Motor neuron (in vitro differentiated cells): ENCODE data around the gene KLF6. TPM values are rescaled to one million over a fixed set of nuclear protein-coding genes. Genes with fewer than 3 reads are reported as not detected.

ENCODE experiments used
- ATAC-seq, 8 experiments: fragments of 200-7000 bp; cut with Tn5 transposase; replicated peaks in 6 of 8; 2 replicates each; pipeline ENCODE4 v1.8.0; 2021; ENCODE audit warnings: mild to moderate bottlenecking in 8 of 8, moderate library complexity in 8 of 8
- H3K27ac ChIP-seq, 2 donors: fragments of 250-450 bp; sonication (Bioruptor Pico); 2 replicates each; pipeline ENCODE4 v1.9.0; 2021; ENCODE audit warnings: antibody characterized with exemption in 2 of 2, mild to moderate bottlenecking in 2 of 2, moderate library complexity in 1 of 2
- H3K4me1 ChIP-seq, 2 donors: fragments of 250-450 bp; sonication (Bioruptor Pico); replicated peaks in 1 of 2; 2 replicates each; pipeline ENCODE4 v1.6.1; 2021; ENCODE audit warnings: antibody characterized with exemption in 2 of 2, mild to moderate bottlenecking in 2 of 2, moderate library complexity in 1 of 2
- H3K4me3 ChIP-seq, 5 donors: fragments of 250-450 bp; sonication (Bioruptor Pico); 2 replicates each; pipeline ENCODE4 v1.9.0; 2021; ENCODE audit warnings: antibody characterized with exemption in 5 of 5, mild to moderate bottlenecking in 5 of 5, moderate library complexity in 4 of 5
- WGBS, 10 experiments: fragments of 450-650 bp; shearing (Covaris generic); methylation state at CpG; one replicate each; pipeline ENCODE4 v1.0.0; 2022; 5-methylcytosine and 5-hydroxymethylcytosine counted together
- in situ Hi-C, 9 experiments: fragments of 400-800 bp; cut with MboI; loops; one replicate each; pipeline ENCODE4 v1.15.0; 2021; ENCODE audit warnings: low sequenced_read_pairs in 9 of 9, low pct_unique_long_range_greater_than_20kb in 2 of 9; ENCODE audit not compliant: unreplicated experiment in 9 of 9
- total RNA-seq, 8 experiments: library from RNA; unstranded; fragments of 300-600 nt; gene quantifications; 2 replicates each; pipeline versions ENCODE4 v1.2.3 to v1.2.4, GENCODE V29; 2022

The KLF6 gene
- total RNA-seq = 10 to 100 TPM in 7 of 8 experiments, 1 to 10 TPM in 1; 7.9 to 30.7 (median 23.7) TPM

DNA sequence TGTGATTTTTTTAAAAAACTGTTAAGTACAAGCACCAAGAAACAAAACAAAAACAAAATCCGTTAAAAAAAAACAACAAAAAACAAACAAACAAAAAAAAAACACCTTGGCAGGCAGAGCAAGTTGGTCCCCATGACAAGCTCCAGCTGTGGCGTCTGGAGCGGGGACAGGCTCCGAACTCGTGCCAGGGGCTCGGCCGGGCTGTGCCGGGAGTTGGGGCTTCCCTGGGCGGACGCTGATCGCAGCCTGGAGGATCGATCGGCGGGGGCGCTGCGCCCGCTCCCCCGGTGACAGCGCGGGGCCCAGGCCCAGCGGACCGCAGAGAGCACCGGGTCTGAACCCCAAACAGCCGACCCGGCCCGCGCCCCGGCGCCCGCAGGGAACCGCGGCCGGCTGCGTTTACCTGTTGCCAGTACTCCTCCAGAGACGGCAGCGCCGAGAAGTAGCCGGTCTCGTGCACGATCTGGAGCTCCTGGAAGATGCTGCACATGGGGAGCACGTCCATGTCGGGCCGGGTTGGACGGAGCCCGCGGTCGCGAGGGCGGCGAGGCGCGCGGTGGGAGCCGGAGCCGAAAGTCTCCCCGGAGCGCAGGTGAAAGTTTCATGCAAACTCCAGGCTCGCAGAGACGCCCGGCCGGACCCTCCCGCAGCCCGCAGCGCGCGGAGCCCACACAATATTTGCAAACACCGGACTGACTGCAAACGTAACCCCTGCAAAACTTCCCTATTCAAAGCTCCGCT, at the start of gene KLF6:
Gene KLF6 (minus strand): TSS at position 700 of the 741 bp plus-strand sequence. CDS start 195 bp downstream, at position 505.
- ATAC-seq = peak in 2 of 8 experiments; percentile 4 to 12
- H3K4me1 ChIP-seq = peaks cover 33 to 36% of the 10 kb centered on the region in 2 donors
- in situ Hi-C loops = loop anchor here in 1 of 9 experiments (25.0 kb wide), 1 partner anchor 547 kb away; no protein-coding TSS in a partner anchor
- peak within 1 kb of the TSS; percentile 99 for H3K27ac ChIP-seq
- peak within 1 kb of the TSS; percentile 70 to 90 (median 84) for H3K4me3 ChIP-seq
- WGBS, 10 experiments = 0 to 20% (median 0%) methylated on average over 1 to 10 of the region's 69 CpGs

DNA sequence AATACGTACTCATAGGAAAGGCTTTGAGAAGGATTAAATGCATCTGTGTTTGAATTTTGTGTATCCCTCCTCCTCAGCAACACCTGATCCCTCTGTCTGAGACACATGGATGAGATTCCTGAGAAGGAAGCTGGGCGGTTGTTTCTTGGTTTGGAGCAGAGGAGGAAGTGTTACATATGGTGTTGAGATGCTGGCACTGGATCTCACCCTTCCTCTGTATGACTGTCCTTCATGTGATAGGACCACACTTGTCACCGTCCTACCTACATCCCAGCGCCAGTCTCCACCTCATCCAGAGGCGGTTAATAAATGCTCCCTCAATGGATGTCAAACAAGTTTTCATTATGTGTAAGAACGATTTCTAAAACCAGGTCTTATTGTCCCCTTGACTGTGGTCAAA, 49.4 kb upstream of the KLF6 start:
- Histone ChIP-seq H3K4me3 (no peak overlapping the region), H3K4me1 (peaks cover 0 to 8% of the 10 kb centered on the region in 2 donors), H3K27ac (no peak overlapping the region)
- no peak for ATAC-seq
- WGBS, 10 experiments = 84 to 100% (median 94%) methylated on average over 2 to 6 of the region's 6 CpGs; no CpG with 5 or more reads in 1 of the 10 experiments
- in situ Hi-C loops = no loop called here

DNA sequence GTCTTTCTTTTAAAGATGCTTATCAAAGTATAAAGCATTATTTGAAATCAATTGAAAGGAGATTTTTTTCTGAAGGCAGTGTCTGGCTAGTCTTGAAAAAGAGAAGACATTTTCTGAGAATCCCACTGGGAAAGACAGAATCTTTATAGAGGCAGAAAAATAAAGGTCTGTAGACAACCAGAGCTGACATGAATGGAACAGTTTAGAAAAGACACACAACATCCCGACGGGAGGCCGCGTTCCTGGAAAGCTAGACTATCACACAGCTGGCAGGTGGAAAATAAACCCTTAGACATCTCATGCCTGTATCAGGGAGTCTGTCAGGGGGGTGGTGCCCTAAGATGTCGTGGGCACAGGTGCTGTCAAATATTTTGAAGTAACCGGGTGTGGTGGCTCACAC, 48.0 kb upstream of the KLF6 start:
- 43 to 100% (median 91%) methylated on average over 1 to 6 of the region's 6 CpGs; no CpG with 5 or more reads in 2 of the 10 experiments for WGBS, 10 experiments
- ATAC-seq = no peak
- peaks cover 0 to 6% of the 10 kb centered on the region in 2 donors for H3K4me1 ChIP-seq
- H3K27ac ChIP-seq = no peak overlapping the region
- no peak overlapping the region for H3K4me3 ChIP-seq
- in situ Hi-C loops = no loop called here

DNA sequence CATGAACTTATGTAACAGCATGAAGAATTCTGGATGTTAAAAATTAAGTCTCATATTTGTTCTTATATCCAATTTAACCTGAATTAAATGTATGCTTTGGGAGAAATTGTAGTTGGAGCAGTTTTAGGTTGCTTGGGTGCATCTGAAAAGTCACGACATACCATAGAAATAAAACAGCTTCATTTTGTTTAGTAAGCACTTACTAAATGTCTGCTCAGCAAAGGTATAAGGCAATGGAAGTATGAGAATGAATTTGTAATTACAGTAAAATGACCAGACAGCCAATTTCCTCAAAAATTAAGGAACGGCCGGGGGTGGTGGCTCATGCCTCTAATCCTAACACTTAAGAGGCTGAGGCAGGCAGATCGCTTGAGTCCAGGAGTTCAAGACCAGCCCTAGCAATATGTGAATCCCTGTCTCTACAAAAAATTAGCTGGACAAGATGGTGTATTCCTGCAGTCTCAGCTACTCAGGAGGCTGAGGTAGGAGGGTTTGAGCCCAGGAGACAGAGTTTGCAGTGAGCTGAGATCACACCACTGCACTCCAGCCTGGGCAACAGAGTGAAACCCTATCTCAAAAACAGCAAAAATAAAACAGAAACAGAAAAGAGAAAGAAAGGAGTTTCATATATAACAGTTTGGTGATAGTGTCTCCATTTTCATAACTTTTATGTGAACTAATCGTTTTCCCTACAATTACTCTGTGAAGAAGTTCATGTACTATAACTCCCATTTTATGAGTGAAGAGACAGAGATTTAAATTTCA, 47.2 kb upstream of the KLF6 start:
- Histone ChIP-seq H3K4me1 (peaks cover 4% of the 10 kb centered on the region in 2 donors), H3K4me3 (no peak overlapping the region), H3K27ac (no peak overlapping the region)
- 73 to 100% (median 88%) methylated on average over 1 to 5 of the region's 5 CpGs for WGBS, 10 experiments
- ATAC-seq = no peak
- in situ Hi-C loops = no loop called here

DNA sequence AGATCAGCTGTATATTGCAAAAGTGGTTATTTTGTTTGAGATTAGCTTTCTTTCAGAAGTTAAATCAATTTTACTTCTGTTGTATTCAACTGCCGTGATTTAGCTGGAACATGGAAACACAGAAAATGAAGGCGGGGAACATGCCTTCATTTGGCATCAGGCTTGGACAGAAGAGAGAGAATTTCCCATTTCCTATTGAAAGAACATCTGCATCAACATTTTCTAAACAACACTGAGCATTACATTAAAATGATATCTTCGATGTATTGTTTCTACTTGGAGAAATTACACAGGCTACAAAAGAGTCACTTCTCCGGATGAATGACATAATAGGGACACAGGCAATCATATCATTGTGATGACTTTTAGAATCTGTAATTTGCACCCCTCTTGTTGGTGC, 46.6 kb upstream of the KLF6 start:
- Histone ChIP-seq H3K4me1 (peaks cover 4 to 6% of the 10 kb centered on the region in 2 donors), H3K4me3 (no peak overlapping the region), H3K27ac (no peak overlapping the region)
- no peak for ATAC-seq
- 4 to 93% (median 81%) methylated on average over 2 to 4 of the region's 4 CpGs; no CpG with 5 or more reads in 1 of the 10 experiments for WGBS, 10 experiments
- in situ Hi-C loops = no loop called here

DNA sequence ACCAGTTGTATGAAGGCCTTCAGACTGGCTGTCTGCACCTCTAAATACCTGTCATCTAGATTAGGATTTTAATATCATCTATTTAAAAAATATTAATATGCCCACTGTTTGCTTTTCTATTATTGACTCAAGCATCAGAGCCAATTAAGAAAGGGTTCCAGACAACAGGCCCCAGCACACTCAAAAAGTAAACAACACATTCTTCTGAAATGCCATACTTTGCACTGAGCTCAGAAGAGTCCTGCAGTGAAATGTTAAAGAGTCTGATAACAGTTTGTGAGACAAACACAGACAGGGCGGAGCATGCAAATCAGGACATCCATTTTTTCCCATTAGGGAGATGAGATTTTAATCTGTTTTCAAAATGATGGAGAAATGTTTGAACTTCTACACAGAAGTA, 45.9 kb upstream of the KLF6 start:
- Histone ChIP-seq H3K27ac (no peak overlapping the region), H3K4me1 (peaks cover 6 to 7% of the 10 kb centered on the region in 2 donors), H3K4me3 (no peak overlapping the region)
- WGBS, 10 experiments = 58 to 100% (median 92%) methylated on average over 1 of the region's 1 CpG; no CpG with 5 or more reads in 5 of the 10 experiments
- peak in 3 of 8 experiments; percentile 27 to 81 (median 40) for ATAC-seq
- in situ Hi-C loops = no loop called here

DNA sequence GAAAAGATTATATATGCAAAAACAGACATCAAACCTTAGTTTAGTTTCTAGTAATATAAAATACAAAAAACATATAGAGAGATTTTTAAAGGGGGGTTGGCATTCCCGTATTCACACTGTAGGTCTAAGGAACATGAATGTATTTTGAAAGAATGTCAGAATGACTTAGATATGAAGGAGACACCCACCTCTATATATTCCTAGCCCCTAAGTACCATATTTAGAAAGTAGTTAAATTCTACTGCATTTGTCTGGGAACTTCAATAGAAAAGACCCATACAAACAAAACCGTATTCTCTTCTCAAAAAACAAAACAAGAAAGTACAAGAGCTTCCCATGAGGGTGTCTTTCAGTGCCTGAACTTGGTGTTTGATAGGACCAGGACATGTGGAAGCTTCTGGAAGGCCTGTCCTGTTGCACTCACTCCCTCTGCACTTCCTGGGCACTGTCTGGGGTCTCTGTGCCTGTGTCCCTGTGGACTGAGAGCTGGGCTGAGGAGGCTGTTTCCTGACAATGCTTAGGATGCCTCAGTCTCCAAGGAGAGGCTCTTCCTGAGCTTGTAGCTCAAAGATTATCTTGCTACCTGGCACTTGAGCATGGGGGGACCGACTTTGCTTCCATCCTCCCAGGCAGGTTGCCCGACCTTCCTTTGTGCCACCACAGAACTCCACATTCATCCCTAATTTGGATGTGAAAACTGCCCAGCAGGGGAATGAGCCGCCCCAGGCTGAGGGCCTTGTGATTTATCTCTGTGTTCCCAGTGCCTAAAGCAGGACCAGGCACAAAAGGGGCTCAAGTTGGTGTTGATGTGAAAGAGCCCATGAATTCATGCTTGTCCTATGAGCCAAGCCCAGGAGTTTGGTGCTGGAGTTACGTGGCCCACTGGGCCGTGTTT, 44.4 kb upstream of the KLF6 start:
- peaks cover 6 to 7% of the 10 kb centered on the region in 2 donors for H3K4me1 ChIP-seq
- in situ Hi-C loops = no loop called here
- no peak for ATAC-seq
- no peak overlapping the region for H3K27ac ChIP-seq
- WGBS, 10 experiments = 15 to 89% (median 50%) methylated on average over 1 to 6 of the region's 7 CpGs; no CpG with 5 or more reads in 1 of the 10 experiments
- no peak overlapping the region for H3K4me3 ChIP-seq

DNA sequence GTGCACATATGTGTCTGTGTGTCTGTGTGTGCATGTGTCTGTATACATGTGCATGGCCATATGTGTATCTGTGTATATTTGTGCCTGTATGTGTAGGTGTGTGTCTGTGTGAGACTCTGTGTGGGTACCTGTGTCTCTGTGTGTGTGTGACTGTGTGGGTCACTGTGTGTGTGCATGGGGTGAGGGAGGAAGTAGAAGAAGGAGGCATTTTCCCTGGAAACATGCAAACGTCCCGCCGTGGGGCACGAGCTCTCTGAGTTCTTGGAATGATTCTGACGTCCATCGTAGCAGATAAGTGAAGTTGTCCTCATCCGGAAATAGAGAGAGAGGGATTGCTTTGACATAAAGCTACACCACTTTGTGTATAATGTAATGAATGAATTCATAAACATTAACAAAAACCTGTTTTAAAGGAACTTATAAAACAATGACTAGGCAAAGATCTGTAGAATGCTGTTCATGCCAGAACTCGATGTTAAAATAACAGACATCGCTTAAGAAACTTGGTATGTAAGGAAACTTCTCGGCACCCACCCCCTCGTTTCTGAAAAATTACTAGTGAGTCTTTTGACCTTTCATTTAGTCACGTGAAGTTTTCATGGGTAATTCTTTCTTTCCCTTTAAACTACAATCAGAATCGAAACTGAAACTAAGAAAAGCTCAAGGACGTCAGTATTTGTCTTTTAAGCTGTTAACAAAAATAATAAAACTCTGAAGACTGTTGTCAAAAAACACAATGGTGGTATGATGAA, 43.6 kb upstream of the KLF6 start:
- in situ Hi-C loops = no loop called here
- ATAC-seq = peak in 3 of 8 experiments; percentile 42 to 71 (median 53)
- H3K4me3 ChIP-seq = no peak overlapping the region
- peaks cover 6 to 7% of the 10 kb centered on the region in 2 donors for H3K4me1 ChIP-seq
- H3K27ac ChIP-seq = no peak overlapping the region
- 0 to 87% (median 65%) methylated on average over 4 to 14 of the region's 14 CpGs for WGBS, 10 experiments

DNA sequence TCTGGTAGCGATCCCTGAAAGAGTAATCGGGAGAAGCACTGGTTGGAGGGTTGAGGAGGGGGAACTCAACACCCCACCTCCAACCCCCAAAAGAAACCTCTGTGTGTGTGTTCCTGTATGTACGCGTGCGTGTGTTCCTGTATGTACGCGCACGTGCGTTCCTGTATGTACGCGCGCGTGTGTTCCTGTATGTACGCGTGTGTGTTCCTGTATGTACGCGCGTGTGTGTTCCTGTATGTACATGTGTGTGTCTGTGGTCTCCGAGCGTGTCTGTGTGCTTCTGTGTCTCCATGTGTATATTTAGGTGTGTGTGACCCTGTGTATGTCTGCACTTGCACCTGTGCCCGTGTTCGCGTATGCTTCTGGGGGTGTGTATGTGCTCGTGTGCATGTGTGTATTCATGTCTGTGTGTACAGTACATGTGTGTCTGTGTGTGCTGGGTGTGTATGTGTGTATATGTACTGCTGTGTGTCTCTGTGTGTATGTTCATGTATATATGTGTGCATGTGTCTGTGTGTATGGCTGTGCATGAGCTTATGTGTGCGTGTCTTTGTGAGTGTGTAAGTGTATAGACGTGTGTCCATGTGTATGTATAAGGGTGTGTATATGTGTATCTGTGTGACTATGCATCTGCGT, 42.9 kb upstream of the KLF6 start:
- ATAC-seq = no peak
- peaks cover 6 to 7% of the 10 kb centered on the region in 2 donors for H3K4me1 ChIP-seq
- no peak overlapping the region for H3K27ac ChIP-seq
- in situ Hi-C loops = no loop called here
- H3K4me3 ChIP-seq = no peak overlapping the region
- 79 to 100% (median 93%) methylated on average over 1 to 16 of the region's 27 CpGs; no CpG with 5 or more reads in 4 of the 10 experiments for WGBS, 10 experiments

DNA sequence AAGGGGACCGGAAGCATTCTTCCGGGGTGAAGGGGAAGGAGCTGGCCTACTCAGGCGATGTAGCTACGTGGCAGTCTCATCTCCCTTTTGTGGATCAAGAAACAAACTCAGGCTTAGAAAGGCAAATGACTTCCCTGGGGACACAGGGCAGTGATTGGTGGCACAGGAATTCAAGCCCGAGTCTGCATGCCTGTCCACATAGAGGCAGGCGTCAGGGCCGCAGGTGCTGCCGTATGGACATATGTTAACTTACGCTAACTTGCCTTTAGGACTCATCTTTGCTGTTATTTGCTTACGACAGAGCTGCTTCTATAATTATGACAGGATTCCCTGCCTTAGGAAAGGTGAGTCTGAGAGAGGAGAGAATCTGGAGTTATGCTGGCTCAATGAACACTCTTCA, 42.3 kb upstream of the KLF6 start:
- in situ Hi-C loops = no loop called here
- 93 to 100% (median 99%) methylated on average over 1 to 6 of the region's 10 CpGs; no CpG with 5 or more reads in 6 of the 10 experiments for WGBS, 10 experiments
- peak in 3 of 8 experiments; percentile 27 to 33 (median 31) for ATAC-seq
- no peak overlapping the region for H3K4me3 ChIP-seq
- peaks cover 6 to 7% of the 10 kb centered on the region in 2 donors for H3K4me1 ChIP-seq
- H3K27ac ChIP-seq = no peak overlapping the region

DNA sequence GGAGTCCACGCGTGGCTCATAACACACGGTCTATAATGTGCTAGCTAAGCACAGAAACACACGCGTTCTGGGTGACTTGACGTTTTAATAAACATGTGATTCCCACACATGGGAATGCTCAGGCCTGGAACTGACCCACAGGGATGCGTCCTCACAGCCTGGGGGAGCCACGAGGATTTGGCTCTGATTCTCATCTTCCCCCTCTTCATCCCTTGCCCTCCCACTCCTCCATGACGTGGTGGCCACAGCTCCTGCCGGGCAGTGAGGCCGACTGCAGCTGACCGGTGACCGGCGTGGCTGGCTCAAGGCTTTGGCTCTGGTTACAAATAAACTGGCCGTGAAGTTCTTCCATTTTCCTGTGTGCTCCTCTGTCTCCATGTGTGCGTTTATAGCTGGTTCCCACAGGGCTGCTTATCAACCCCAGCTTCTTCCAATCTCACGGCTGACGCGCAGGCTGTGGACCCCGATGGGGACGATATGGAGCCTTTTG, 40.9 kb upstream of the KLF6 start:
- in situ Hi-C loops = no loop called here
- no peak overlapping the region for H3K27ac ChIP-seq
- H3K4me1 ChIP-seq = peaks cover 6 to 7% of the 10 kb centered on the region in 2 donors
- no peak for ATAC-seq
- 81 to 100% (median 96%) methylated on average over 1 to 13 of the region's 21 CpGs; no CpG with 5 or more reads in 3 of the 10 experiments for WGBS, 10 experiments
- H3K4me3 ChIP-seq = no peak overlapping the region
